ENCODE results near the gene TMEM9. TPM values are rescaled to one million over a fixed set of nuclear protein-coding genes. Genes with fewer than 3 reads are reported as not detected.

Gene TMEM9
- total and polyA plus RNA-seq, 2 donors (not counting 3 experiments of a cell fraction or from before 2014, with no cell fraction given), result 39.3 to 96.1 TPM

DNA sequence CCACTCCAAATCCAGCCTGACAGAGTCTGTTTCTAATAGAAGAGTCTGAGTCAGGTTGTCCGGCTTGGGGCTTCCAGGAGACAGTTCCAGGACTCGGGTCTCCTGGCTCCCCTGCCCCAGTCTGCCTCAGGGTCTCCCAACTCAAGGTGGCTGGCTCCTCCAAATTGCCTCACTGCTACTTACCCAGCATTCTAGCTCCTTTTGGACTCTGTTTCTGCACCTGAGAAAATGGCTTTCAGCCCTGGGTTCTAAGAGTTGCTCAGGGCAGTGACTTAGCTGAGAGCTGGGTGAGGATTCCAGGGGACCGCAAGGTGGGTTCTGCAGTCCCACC lies 30.8 kb upstream of the TMEM9 start:
- H3K9ac ChIP-seq (replicated peaks; ENCODE audit: extremely low read depth, insufficient read depth, low read length), result no peak overlapping the region
- ChIA-PET POLR2A (no interaction called here), CTCF (interaction anchor here (1.2 to 1.9 kb wide), 6 partner anchors 10 to 251 kb away, joined by 3 to 11 read pairs (median 4); no protein-coding TSS in a partner anchor)
- no peaks in the 10 kb centered on the region for H3K9me1 ChIP-seq (replicated peaks; ENCODE audit: control insufficient read depth, extremely low read depth, insufficient read depth, low read length)
- H3K27ac ChIP-seq (ENCODE audit: insufficient read depth, low read depth, low read length), result no peak overlapping the region
- H2AFZ ChIP-seq (ENCODE audit: low read depth, low read length), result no peak overlapping the region
- no peak for FAIRE-seq
- DNase-seq (ENCODE audit: low read depth, low spot score), result no peak
- H3K27me3 ChIP-seq (ENCODE audit: control insufficient read depth in 2 of 2, insufficient read depth in 2 of 2, low read length in 2 of 2), result peaks cover 5 to 21% of the 10 kb centered on the region in 2 experiments
- no peak overlapping the region for H3K4me3 ChIP-seq (replicated peaks in 1 of 3; ENCODE audit: insufficient read depth in 1 of 3, low read depth in 1 of 3, low read length in 3 of 3)
- dilution Hi-C loops (cut with MboI; ENCODE audit: extremely low pct_ligation_motif_present, low sequenced_read_pairs), result no loop called here
- no TSS peak for BruUV-seq (replicated peaks)
- intact Hi-C loops (cut with micrococcal nuclease), result loop anchor here (1.0 kb wide), 1 partner anchor 36 kb away; no protein-coding TSS in a partner anchor
- H3K79me2 ChIP-seq (ENCODE audit: control insufficient read depth, insufficient read depth, low read length), result no peaks in the 10 kb centered on the region
- TF ChIP-seq POLR2A (IDR thresholded peaks at IDR 0.05; ENCODE audit: low read depth, low read length), result no peak
- no peak for TF ChIP-seq MYC (IDR thresholded peaks at IDR 0.05; ENCODE audit: low read depth, low read length)
- TF ChIP-seq FOS (IDR thresholded peaks at IDR 0.05; ENCODE audit: borderline replicate concordance, insufficient read depth, low read length), result no peak
- no peak for TF ChIP-seq POLR2AphosphoS5 (IDR thresholded peaks at IDR 0.05; ENCODE audit: insufficient read depth, low read depth, low read length)
- no peak for TF ChIP-seq CTCF (IDR thresholded peaks at IDR 0.05; ENCODE audit: extremely low read depth in 1 of 2, insufficient read depth in 1 of 2, low read depth in 1 of 2, low read length in 2 of 2)
- TF ChIP-seq, protein P1, sequence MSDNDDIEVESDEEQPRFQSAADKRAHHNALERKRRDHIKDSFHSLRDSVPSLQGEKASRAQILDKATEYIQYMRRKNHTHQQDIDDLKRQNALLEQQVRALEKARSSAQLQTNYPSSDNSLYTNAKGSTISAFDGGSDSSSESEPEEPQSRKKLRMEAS (IDR thresholded peaks at IDR 0.05; ENCODE audit: insufficient read depth, insufficient read length), result no peak
- no peak for TF ChIP-seq JUN (IDR thresholded peaks at IDR 0.05; ENCODE audit: borderline replicate concordance, insufficient read depth, insufficient read length, low read depth)
- no peak for TF ChIP-seq GATA2 (IDR thresholded peaks at IDR 0.05; ENCODE audit: insufficient read depth, insufficient read length, low read depth, low read length)
- no peak for TF ChIP-seq EZH2 (IDR thresholded peaks at IDR 0.05; ENCODE audit: borderline replicate concordance, low read depth, low read length, severe bottlenecking)
- no peaks in the 10 kb centered on the region for H4K20me1 ChIP-seq (replicated peaks; ENCODE audit: control insufficient read depth, extremely low read depth, insufficient read depth, low read length)
- no peaks in the 10 kb centered on the region for H3K36me3 ChIP-seq (ENCODE audit: control insufficient read depth in 2 of 2, extremely low read depth in 1 of 2, insufficient read depth in 2 of 2, low read length in 2 of 2)
- H3K4me1 ChIP-seq (ENCODE audit: control insufficient read depth, extremely low read depth, insufficient read depth, low read length), result no peaks in the 10 kb centered on the region
- H3K4me2 ChIP-seq (ENCODE audit: insufficient read depth, low read length), result no peak overlapping the region
- H3K9me3 ChIP-seq (replicated peaks; ENCODE audit: control insufficient read depth, insufficient read depth, low read length), result no peaks in the 10 kb centered on the region
